Measurements from ENCODE around the gene TMPRSS5.
"Not testable (repeated sequence)": the region's sequence is repeated elsewhere in the genome, so short reads cannot be mapped to it uniquely, and the experiment has no call there.

TMPRSS5 gene

GRCh38 chr11:113697111-113697510 is 9.0 kb downstream of the TMPRSS5 start:
- DNase-seq = no peak

- DNase-seq = no peak
Measured at GRCh38 chr11:113695207-113695606, 10.9 kb downstream of the TMPRSS5 start.

DNA sequence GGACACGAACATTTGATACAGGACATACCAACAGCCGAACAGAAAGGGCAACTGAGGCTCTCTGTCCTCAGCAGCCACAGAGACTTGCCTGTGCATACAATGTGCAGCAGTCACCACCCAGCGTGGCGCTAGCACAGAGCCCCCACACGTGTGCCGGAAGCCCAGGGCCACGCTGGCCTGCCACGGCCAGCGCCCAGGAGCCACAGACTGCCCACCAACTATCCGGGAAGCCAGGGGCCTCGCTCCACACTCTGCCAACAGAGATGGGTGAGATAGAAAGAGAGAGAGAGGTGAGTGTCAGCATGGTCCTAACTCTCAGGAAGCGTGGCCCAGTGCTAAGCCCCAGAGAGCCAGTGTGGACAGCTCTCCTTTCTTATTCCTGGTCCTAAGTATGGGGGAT is 11.7 kb downstream of the TMPRSS5 start:
- no peak for DNase-seq

DNA sequence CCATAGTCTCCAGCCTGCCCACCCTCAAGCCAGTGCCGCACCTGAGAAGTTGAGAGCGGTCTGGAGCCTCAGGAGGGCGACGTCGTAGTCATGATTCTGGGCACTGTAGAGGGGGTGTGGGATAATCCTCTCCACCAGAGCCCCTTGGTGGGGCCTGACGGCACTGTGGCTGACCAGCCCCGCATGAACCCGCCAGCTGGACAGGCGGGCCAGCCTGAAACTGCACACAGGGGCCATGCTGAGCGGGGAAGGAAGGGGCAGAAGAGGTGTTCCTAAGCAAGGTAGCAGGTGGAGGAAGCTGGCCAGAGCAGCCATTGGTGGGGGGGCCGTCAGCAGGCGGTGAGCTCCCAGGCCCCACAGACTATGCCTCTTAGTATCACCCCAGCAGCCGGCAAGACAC is 13.1 kb downstream of the TMPRSS5 start:
- DNase-seq = no peak

GRCh38 chr11:113690619-113691569 is 15.2 kb downstream of the TMPRSS5 start:
- no peak for DNase-seq

DNA sequence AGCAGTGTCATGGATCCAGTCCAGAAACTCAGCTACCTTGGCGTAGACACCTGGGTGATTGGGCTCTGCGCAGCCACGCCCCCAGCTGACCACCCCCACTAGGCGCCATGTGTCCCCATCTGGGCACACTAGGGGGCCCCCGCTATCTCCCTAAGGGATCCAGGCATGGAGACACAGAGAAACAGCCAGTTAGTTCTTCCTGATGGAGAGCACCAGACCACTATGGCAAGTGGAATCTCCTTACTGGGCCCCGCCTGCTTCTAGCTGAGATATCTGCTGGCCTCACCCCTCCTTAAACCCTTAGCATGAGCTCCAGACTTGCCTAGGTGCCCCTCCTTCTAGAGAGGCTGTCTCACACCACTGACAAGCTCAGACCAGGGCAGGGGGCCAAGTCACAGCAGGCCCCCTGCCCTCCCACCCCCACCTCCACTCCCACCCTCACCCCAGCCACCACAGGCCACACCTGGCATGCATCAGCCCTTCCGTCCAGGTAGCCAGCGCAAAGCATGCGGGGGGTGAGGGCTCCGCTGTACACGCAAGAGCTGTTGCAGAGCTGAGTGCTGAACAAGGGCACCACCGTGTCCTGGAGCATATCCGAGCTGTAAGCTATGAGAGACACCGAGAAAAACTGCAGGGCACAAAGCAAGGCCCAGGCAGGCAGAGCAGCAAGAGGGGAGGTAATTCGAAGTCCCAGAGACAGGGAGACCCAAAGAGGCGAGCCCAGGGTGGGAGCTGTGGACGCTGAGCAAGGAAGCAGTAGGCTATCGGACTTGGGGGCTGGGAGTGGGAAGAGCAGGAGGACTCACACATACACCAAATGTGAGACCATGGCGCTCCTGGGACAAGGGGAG is 16.1 kb downstream of the TMPRSS5 start:
- no peak for DNase-seq

DNA sequence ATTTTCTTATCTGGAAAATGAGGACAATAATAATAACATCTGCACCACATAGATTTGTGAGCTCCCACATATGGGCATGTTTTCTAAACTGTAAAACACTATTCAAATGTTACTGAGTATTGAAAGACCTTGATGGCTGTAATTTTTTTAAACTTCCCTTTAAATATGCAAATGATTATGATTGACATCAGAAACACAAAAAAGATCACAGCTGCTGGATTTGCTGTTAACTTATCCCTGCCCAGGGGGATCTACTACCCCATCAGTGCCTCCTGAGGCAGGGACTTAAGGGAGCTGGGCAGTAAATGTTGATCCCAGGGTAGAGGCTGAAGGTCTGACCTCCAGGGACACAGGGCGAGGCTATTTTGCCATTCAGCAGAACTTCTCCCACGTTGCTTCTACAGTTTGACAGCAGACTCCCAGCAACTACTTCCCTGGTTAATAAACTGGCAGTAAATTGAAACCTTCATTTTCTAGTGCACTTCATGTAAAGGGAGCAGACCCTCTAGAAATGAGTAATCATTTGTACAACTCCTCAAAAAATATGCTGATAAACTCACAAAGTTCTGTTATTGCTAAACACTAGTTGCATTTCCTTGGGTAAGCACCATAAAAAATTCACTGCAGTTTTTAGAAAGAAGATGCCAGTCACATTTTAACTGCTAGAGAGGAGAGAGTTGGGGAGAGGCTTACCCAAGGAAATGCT is 20.3 kb downstream of the TMPRSS5 start:
- no peak for DNase-seq

DNA sequence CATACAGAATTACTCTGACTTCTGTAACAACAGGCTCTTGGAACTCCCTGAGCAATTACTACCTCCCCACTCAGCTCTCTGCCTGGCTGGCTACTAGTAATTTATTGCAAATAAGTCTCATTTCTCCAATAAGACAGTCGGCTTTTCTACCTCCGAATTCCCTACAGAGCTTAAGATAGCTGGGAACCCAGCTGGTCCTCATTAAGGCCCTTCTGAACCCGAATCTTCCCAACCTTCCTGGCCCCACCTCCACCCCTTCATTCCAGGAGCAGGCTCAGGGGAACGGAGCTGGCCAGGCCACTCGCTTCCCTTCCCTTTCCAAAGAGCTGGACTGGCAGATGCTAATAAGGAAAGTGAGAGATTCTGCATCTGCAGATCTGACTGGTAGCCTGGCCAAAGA is 21.6 kb downstream of the TMPRSS5 start:
- no peak for DNase-seq

DNA sequence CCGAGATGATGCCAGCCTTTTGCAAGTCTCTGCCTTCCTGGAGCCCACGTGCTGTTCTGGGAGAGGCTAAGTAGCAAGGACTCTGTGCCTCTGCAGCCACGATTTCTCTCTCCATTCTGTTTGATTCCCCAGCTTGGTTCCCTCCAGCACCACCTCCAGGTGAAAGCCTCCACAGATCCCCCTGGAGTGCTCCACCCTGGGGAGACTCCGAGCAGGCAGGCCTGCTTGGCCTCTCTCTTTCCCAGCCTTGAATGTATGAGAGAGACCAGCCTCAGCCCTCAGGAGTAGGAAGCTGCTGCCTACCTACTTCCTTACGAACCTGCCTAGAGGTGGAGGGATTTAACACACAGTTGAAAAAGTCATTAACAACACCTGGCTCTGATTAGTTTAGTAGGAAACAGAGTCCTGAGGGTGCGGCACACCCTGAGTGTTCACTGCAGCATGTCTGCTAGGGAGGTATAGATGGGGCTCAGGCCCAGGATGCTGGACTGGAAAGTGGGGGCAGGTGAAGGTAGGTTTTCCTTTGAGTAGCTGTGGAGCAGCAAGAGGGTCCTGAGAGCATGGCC is 22.5 kb downstream of the TMPRSS5 start:
- no peak for DNase-seq

GRCh38 chr11:113681711-113682413 is 24.2 kb downstream of the TMPRSS5 start:
- DNase-seq = peak; percentile 29

DNA sequence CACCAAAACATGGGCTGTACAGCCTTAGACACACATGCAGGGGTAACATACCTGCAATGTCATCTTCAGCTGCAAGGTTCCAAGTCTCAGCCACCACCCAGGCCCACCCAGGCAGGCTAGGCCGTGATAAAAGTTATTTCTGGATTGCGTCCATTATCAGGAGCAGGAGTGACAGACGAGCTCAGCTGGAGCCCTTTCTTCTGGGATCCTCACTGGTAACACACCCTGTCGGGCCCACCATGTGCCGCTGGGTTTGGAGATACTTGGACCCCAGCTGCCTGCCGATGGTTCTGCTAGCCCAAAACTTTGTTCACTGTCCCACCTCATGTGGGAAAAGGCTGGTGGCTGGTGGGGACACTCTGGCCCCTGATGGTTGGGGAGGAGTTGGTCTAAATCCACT is 24.8 kb downstream of the TMPRSS5 start:
- DNase-seq = no peak

- no peak for DNase-seq
Measured at GRCh38 chr11:113677685-113678084, 28.4 kb downstream of the TMPRSS5 start.

- DNase-seq = no peak
Measured at GRCh38 chr11:113675565-113675964, 30.5 kb downstream of the TMPRSS5 start.

DNA sequence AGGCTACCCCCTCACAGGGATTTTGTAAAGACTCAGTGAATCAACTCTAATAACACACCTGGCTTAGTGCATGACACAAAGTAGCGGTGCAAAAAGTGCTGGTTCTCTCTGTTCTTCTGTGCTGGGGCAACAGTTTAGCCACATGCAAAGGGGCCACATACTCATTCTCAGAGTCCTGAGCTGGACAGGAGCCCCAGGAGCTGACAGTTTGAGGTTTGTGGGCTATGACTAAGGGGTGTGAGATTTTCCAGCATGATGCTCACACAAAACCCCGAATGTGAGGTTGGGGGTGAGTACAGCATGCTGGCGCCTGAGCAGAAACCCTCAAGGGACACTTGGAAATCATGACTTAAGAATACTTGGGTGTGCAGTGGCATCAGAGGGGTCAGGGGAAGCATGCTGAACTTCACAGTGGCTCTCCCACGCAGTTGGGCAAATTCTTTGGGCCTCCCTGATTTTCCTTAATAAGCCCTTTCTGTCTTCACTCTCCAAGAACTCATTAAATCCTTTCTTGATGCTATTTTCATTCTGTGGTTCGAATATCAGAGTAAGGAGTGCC is 31.0 kb downstream of the TMPRSS5 start:
- no peak for DNase-seq

- DNase-seq = no peak
Measured at GRCh38 chr11:113674397-113674685, 31.8 kb downstream of the TMPRSS5 start.

GRCh38 chr11:113673550-113674396 is 32.3 kb downstream of the TMPRSS5 start:
- DNase-seq = no peak

- DNase-seq = not testable (repeated sequence)
Measured at GRCh38 chr11:113671914-113672313, 34.2 kb downstream of the TMPRSS5 start.

DNA sequence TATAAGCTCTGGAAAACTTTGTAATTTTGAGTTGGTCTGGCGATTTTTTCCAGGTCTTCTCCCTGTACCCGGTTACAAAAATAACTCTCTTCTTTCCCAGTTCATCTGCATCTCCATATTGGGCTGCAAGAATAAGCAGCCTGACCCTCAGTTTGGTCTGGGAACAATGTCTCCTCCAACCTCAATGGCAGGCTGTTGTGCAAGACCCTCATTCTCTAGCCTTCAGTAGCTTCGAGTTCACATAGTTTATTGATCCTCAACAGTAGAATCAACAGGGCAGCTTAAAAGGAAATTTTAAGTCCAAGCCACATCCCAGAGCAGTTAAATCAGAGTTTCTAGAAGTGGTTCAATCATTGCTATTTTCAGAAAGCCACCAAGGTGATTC is 35.3 kb downstream of the TMPRSS5 start:
- no peak for DNase-seq

- DNase-seq = no peak
Measured at GRCh38 chr11:113670149-113670830, 35.8 kb downstream of the TMPRSS5 start.

GRCh38 chr11:113668255-113668654 is 37.9 kb downstream of the TMPRSS5 start:
- no peak for DNase-seq

DNA sequence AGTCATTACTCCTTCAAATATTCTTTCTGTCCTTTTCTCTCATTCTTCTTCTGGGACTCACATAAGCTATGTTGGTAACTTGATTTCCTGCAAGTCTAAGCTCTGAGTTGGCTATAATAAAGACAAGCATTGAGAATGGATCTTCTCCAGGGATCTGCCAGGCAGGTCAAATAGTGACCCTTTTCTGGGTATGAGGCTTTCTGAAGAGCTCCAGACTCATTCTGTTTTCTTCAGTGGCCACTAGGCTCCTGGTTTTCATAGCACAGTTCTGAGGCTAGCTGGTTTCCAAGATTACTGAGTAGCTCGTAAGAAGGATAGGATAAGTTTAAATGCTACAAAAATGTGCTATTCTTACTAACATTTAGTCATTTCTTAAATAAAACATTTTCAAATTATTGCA is 38.3 kb downstream of the TMPRSS5 start:
- no peak for DNase-seq

Data from NCI-H2171 (cell line).